GM19043 (cell line): Measurements from ENCODE around the gene CSDE1.

Source experiments
- ATAC-seq: cut with Tn5 transposase; IDR thresholded peaks from one replicate; pipeline ENCODE4 v1.9.1; 2021; ENCODE audit warnings: low read depth; ENCODE audit not compliant: unreplicated experiment

The CSDE1 gene

DNA sequence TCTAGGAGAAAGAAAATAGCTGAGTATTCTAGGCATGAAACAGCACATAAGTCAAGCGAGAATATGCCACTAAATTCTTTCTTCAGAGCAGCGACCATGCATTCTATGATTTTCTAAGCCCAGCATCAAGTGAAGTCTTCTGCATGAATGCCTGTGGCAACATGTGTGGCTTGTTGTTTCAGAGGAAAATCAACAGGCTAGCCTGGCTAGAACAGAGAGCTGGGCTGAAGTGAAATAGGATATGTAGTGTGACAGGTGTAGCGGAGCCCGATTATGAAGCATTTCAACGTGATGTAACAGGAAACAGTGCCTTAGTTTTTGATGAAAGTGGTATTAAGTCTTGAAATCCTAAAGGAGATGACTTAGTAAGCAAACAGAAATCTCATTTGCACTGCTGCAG, 7.0 kb downstream of the CSDE1 start:
- ATAC-seq: no peak

DNA sequence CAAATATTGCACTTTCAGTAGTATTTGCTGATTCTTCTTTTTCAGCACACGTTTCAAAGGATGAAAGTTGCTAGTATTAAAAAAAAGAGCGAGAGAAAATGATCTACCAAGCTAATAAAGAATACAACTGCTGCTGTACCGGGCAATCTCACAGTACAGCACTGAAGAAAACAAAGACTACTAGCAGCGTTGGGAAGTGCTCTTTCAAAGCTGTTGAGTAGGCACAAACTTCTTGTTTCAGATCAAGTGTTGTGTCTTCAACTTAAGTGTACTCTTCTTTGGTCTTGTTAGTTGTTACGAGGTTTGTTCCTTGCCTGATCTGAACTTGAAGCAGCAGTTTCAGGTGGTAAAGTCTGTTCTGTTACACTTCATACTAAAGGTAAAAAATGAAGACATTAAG, 7.9 kb downstream of the CSDE1 start:
- no peak for ATAC-seq

DNA sequence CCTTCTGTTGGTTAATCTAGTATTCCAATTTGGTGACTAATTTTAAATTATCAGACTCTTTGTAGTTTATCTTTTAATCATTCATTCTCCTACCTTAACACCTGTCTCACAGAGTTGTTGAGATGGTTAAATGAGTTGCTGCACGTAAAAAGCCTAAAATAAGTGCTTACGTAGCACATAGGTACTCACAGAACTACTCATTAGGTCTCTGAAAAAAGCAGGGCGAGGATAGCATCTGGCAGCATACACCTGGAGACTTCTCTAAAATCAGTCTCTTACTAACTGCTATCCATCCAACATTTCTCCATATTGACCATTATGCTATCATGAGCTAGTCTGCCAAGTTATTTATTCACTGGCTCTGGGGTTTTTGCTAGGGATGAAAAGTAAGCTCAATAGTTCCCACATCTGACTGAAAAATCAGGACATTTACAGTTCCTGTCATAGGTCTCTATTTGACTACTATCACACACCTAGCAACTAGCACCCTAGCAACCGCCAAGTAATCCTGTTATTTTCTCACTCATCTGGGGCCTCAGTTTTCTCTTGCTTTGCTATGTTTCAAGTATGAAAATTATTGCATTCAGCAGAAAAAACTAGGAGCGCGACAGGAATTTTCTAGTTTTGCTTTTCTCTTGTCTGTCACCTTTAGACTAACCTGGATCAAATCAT, 11.2 kb downstream of the CSDE1 start:
- ATAC-seq: no peak

DNA sequence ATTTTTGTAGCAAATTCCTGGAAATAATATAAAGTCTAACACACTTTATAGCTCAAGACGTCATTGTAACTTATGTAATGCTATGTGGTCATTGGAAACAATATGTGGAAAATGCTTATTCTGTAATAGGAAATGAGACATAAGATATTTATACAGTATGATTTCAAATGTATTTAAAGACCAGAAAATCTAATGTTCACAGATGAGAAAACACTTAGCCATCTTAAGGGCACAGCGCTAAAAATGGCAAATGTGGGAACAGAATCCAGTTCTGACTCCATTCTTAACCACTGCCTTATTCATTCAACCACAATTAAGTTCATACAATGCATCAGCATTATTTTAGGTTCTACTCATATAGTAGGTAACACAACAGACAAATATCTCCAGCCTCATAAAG, 12.5 kb downstream of the CSDE1 start:
- ATAC-seq: no peak

DNA sequence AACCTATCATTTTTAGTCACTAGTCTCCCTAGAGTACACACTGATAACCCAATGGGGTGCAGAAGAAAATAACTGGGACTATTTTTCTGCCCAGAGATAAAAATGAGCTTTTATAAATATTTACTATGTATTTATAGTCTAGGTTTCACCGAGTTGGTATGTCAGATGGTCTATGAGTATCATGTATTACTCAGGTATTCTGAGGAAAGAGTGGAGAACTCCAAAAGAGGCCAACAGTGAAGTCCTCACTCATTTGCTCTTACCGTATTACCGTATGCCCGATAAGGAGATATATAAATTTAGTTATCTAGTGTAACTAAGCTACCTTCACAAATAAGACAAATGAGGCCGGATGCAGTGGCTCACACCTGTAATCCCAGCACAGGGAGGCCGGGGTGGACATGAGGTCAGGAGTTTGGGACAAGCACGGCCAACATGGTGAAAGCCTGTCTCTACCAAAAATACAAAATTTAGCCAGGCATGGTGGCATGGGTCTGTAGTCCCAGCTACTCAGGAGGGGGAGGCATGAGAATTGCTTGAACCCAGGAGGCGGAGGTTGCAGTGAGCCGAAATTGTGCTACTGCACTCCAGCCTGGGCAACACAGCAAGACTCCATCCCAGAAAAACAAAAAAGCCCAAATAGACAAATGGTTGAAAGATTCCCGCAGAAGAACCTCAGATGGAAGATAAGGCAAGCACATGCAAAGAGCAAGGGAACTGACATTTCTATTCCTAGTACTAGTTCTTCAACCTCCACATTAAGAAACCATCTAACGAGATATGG, 15.6 kb downstream of the CSDE1 start:
- ATAC-seq: no peak

DNA sequence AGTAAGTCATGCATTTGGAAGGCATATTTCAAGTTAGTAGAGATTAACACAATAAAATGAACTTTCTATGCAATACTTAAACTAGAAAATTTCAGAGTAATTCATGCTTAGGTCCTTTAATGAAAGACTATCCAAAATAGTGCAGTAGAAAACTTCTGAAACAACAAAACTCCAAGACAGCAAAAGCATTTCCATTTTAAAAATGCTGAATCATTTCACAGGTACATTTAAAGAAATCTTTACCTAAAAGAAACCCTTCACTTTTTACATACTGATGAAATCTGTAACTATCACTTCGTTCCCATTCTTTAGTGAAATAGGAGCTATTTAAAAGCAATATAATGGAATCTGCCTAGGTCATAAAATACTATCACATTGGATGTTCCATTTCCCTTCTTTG, 17.5 kb downstream of the CSDE1 start:
- no peak for ATAC-seq

DNA sequence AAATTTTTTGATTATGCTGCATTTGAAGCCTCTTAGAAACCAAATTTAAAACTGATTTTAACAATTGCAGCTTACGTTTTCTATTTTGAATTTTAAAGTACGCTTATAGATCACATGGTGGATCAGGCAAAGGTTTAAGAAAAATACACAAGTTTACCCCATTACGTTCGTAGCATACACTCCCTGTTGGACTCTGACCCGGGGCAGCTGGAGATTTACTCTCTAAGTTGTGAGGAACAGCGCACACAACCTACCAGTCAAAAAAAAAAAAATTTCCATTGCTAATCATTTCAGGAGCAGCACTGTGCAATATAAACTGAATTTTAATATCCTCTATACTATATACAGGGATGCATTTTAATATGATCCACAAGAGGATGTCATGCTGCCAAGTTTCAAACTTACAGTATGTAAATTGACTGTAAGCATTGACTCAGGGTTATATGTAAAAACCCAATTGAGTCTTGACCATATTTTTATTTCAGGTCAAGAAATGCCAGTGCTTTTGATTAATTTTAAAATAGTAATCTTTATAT, 20.4 kb downstream of the CSDE1 start:
- ATAC-seq: no peak

DNA sequence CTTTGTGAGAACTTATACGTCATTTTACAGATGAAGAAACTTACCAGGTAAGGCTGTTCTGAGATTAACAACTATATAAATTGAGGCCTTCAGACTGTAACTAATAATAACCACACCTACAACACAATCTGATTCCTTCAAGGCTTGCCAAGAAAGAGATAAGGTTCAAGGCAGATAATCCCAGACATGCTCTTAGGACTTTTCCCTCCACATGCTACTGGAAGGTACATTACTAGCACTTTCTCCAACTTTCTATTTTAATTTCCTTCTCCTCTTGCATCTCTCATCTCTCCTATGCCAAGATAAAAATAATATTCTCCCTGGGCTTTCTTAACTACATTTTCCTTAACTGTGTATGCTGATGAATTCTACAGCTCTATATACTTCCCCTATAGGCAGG, 22.3 kb downstream of the CSDE1 start:
- no peak for ATAC-seq

DNA sequence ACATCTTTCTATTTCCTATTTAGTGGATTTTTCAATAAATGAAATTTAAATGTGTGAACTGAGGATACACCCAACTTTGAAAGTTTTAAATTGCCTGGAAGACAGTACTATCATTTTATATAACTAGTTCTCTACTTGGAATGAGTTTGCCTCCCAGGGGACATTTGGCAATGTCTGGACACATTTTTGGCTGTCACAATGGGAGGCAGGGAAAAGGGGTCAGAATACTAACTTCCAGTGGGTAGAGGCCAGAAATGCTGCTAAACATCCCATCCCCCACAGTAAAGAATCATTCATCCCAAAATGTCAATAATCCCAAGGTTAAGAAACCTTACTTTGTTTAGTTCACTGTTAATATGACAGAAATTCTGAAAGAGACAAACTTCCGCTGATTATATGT, 28.0 kb downstream of the CSDE1 start:
- ATAC-seq: no peak

DNA sequence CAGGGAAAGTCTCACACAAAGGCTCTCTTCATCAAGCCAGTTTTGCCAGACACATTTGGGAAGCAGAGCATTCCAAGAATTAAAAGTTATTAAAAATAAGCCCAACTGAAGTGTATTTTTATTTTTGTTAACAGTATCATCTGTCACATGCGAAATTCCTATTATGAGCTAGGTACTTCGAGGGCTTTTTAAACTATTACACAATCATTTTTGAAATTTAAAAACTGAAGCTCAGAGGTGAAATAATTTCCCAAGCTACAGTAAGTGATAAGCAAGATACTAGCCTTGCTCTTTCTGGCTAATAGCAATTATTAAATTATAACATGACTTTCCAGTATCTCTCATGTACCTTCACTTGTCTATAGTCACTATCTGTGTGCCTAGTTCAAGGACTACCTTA, 29.2 kb downstream of the CSDE1 start:
- no peak for ATAC-seq

DNA sequence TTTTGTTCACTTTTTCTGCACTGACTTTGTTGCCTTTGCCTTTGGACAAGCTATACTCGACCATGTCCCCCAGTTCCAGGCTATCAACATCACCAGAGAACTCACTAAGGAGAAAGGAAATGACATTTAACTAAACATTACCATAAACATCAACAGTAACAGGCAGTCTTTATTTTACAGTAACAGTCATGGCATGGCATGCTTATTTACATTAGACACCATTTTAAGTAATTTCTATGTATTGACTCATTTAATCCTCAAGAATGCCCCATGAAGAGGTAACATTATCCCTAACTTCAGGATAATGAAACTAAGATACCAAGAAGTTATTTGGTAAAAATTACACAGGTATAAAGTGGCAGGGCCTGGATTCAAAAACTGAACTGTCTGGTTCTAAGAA, 32.6 kb downstream of the CSDE1 start:
- ATAC-seq: no peak

DNA sequence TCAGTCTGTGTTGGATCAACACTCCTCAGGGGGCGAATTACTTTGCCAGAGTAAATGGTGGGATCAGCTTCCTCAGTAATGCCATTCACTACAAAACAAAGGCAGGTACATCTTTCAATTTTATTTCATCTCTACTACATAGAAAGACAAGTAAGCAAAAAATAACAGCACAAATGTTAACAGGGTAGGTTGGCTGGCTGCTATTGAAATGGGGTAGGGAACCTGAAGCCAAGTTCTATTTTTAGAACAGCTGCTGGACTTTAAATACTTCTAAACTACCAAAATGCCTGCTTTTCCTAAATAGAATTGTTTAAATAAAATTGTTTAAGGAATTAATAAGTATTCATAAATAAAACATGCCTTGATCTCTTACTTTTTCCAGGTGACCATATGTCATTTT, 33.9 kb downstream of the CSDE1 start:
- ATAC-seq: no peak

DNA sequence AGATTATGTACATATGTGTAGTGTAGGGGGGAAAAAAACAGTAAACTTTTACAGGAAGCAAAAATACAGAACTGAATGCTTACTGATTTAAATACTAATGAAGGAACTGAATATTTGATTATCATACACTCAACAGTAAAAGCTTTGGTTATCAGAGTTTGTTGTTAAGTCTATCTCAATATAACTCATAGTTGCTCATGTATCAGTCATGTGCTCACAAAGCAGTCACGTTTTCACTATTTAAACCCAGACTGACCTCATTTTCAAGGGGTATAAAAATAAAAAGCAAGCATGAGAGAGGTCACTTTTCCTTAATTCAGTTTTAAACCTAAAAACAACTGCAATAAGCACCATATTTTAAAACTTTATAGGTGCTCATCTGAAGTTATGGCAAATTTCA, 34.3 kb downstream of the CSDE1 start:
- no peak for ATAC-seq

DNA sequence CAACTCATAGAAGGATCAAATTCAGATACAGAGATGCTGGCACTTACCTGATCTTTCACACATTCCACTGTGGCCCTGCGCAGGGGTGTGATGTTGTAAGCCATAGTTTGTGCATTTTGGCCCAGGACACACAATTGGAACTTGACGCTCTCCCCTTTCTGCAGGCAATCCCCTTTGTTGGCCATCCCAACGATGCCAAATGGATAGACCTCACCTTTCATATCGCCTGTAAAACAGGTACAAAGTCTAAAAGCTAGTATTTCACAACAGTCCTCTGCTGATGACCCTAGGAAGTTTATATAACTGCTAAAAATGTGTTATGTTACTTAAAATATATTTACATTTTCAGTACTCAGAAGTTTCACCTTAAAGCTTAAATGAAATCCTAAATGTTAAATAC, 37.3 kb downstream of the CSDE1 start:
- no peak for ATAC-seq

DNA sequence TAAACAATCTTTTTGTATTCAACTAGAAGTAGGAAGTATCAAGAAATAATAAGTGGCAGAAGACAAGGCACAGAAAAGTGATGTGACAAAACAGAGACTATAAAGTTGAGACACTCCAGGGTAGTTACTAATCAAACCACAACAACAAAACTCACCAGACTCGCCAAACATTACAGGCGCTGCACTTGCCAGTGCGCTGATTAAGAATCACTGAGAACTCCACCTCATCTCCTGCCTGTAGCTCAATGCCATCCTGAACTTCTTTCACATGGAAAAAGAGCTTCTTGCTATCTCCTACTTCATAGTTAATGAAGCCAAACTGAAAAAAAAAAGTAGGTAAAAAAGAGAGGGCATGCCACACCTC, 38.4 kb downstream of the CSDE1 start:
- no peak for ATAC-seq

DNA sequence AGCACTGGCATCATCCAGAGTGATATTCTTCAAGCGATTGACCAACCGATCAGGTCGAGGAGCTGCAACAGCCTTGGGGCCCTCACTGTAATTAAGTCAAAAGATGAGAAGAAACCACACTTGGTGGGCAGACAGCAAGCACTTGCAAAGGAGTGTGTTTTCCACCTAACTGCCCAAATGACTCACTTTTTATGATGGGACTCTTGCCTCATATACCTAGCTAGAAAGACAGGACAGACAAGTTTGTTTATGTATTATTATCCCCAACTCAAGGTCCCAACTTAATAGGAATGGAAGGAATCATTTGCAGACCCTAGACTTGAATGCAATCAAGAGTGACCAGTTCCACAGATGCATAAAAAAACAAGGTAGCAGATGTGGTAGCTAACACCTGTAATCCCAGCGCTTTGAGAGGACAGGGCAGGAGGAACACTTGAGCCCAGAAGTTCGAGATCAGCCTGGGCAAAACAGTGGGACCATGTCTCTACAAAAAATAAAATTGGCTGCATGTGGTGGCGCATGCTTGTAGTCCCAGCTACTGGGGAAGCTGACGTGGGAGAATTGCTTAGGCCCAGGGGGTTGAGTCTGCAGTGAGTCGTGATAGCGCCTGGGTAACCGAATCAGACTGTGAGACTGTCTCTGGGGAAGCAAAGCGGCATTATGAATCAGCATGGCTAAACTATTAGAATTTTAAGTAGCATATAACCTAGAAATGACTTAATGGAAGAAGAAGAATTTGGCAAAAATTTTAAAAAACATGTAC, 38.9 kb downstream of the CSDE1 start:
- no peak for ATAC-seq

DNA sequence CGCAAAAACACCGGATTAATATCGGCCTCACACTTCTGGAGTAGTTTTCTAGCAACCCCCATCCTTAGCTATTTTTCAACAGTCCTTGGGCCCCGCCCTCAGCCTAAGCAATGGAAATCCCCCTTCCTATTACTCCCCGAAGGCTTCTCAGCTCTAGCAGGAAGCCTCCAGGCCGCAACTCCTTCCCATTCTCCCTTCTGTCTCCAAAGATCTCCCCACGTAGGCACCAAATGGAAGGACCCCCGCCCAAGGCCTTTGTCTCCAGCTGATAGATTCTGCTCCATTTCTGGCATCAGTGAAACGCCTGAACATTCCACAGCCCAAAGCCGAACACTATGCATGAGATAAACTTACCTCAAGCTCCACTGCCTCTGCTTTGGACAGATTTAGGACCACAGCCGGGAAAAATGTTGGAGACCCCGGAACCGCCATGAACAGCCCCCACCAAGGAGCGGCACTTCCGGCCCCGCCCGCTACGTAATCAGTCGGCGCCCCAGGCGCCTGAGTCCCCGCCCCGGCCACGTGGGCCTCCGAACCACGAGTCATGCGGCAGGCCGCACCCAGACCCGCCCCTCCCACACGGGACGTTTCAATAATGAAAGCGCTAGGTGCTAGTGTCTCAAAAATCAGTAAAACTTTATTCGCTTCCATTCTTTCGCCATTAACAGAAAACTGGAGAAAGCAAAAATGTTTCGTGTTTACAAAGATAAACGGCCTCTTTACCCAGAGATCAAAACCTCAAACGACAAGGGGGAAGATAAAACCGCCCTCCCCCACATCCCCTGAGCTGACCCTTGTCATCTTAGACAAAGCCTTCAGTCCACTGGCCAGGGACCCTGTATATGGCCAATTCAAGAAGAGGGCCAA, 41.2 kb downstream of the CSDE1 start, which contains the start of gene NRAS:
TSS of gene NRAS (minus strand) at position 468 of the 867 bp plus-strand sequence. CDS start 611 bp downstream, outside the sequence.
- peak; percentile 99 for ATAC-seq

DNA sequence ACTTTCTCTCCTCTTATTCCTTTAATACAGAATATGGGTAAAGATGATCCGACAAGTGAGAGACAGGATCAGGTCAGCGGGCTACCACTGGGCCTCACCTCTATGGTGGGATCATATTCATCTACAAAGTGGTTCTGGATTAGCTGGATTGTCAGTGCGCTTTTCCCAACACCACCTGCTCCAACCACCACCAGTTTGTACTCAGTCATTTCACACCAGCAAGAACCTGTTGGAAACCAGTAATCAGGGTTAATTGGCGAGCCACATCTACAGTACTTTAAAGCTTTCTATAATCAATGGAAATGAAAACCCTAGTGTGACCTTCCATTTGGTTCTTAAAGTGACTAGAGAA, 41.9 kb downstream of the CSDE1 start:
- ATAC-seq: no peak

DNA sequence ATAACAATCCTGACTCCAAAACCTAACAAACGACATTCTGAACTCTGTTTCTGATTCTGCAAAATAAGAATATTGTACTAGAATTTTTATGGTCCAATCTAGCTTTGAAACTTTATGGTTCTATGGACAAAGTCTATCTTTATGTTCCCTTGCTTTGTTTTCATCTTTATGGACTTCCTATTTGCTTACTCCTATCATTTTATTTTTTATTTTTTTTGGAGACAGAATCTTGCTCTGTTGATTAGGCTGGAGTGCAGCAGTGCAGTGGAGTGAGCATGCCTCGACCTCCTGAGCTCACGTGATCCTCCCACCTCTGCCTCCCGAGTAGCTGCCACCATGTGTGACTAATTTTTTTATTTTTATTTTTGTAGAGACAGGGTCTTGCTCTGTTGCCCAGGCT, 44.8 kb downstream of the CSDE1 start:
- ATAC-seq: no peak

DNA sequence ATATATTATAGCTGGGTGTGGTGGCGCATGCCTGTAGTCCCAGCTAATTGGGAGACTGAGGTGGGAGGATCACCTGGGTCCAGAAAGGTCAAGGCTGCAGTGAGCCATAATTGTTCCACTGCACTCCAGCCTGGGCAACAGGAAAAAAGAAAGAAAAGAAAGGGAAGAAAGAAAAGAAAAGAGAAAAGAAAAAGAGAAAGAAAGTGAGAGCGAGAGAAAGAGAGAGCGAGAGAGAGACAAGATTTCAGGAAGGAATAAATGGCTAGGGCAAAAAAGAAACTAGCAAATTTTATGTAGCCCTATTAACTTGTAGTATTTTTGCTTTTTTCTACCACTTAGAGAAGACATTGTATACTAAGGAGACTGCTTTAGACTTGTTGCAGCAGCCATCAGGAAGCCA, 47.4 kb downstream of the CSDE1 start:
- no peak for ATAC-seq

DNA sequence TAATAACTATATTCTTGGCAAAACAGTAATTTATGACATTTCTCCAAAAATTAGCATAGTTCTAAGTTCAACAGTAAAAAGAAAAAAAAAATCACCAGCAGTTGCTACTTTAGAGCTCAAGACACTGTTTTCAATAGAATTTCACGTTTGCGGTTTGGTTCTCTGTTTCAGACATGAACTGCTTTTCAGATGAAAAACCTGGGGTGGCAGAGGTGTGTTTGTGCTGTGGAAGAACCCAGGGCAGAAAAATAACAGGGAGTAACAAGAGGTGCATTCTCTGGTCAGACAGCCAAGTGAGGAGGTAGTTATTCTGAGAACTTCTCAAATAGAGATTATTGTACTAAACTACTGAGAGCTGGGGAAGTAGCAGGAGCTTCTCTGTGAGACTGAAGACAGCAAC, 50.2 kb downstream of the CSDE1 start:
- ATAC-seq: no peak
